GM23338 (cell line): Measurements from ENCODE around the gene HMOX1. TPM values are rescaled to one million over a fixed set of nuclear protein-coding genes. Genes with fewer than 3 reads are reported as not detected.

Experiments used
- ATAC-seq: fragments of 200-7000 bp; cut with Tn5 transposase; 3 replicates; pipeline ENCODE4 v1.9.1; 2020
- DNase-seq: peaks from one replicate; pipeline ENCODE4 v3.0.0-alpha.2; 2015; ENCODE audit warnings: low spot score
- H2AFZ ChIP-seq: fragments of 200-600 bp; sonication (generic); 2 replicates; pipeline ENCODE4 v1.8.0; 2016; ENCODE audit warnings: antibody characterized with exemption, mild to moderate bottlenecking, moderate library complexity
- H3F3A ChIP-seq: fragments of 200-600 bp; sonication (generic); replicated peaks from 2 replicates; pipeline ENCODE4 v1.8.0; 2017; ENCODE audit warnings: antibody characterized with exemption, mixed run types, low read depth
- H3K27ac ChIP-seq: fragments of 200-600 bp; sonication (generic); 2 replicates; pipeline ENCODE4 v1.6.1; 2016; ENCODE audit warnings: low read depth
- H3K27me3 ChIP-seq: fragments of 200-600 bp; sonication (generic); 2 replicates; pipeline ENCODE4 v1.8.0; 2016; ENCODE audit warnings: mild to moderate bottlenecking, mixed run types, moderate library complexity; ENCODE audit not compliant: insufficient read depth
- H3K36me3 ChIP-seq: fragments of 200-600 bp; sonication (generic); 2 replicates; pipeline ENCODE4 v1.8.0; 2016; ENCODE audit warnings: mild to moderate bottlenecking; ENCODE audit not compliant: insufficient read depth
- H3K4me1 ChIP-seq: fragments of 200-600 bp; sonication (generic); 2 replicates; pipeline ENCODE4 v1.8.0; 2016; ENCODE audit warnings: mild to moderate bottlenecking, moderate library complexity; ENCODE audit not compliant: insufficient read depth
- H3K4me2 ChIP-seq: fragments of 200-600 bp; sonication (generic); 2 replicates; pipeline ENCODE4 v1.7.1; 2017; ENCODE audit warnings: mixed run types
- H3K4me3 ChIP-seq: fragments of 200-600 bp; sonication (generic); 2 replicates; pipeline ENCODE4 v1.6.1; 2016; ENCODE audit warnings: mixed run types
- H3K79me2 ChIP-seq: fragments of 200-600 bp; sonication (generic); replicated peaks from 2 replicates; pipeline ENCODE4 v1.8.0; 2017; ENCODE audit warnings: mild to moderate bottlenecking; ENCODE audit not compliant: insufficient read depth
- H3K9me2 ChIP-seq: fragments of 200-600 bp; sonication (generic); 2 replicates; pipeline ENCODE4 v1.8.0; 2017; ENCODE audit not compliant: insufficient read depth
- H4K20me1 ChIP-seq: fragments of 200-600 bp; sonication (generic); replicated peaks from 2 replicates; pipeline ENCODE4 v1.8.0; 2017; ENCODE audit warnings: mild to moderate bottlenecking; ENCODE audit not compliant: insufficient read depth
- H3K27ac Mint-ChIP-seq: 2 replicates; pipeline ENCODE4 v1.8.0; 2020; ENCODE audit warnings: inconsistent platforms, mild to moderate bottlenecking, moderate library complexity, mixed read lengths
- H3K27me3 Mint-ChIP-seq: 3 replicates; pipeline ENCODE4 v1.8.0; 2022; ENCODE audit warnings: low read depth, mild to moderate bottlenecking, moderate library complexity, mixed read lengths, inconsistent platforms; ENCODE audit not compliant: insufficient read depth, poor library complexity
- H3K36me3 Mint-ChIP-seq: 3 replicates; pipeline ENCODE4 v1.8.0; 2021; ENCODE audit warnings: low read depth, mild to moderate bottlenecking, inconsistent platforms, moderate library complexity, mixed read lengths
- H3K4me1 Mint-ChIP-seq: 3 replicates; pipeline ENCODE4 v1.8.0; 2020; ENCODE audit warnings: mild to moderate bottlenecking, inconsistent platforms, mixed read lengths
- H3K4me3 Mint-ChIP-seq: 3 replicates; pipeline ENCODE4 v1.8.0; 2021; ENCODE audit warnings: moderate library complexity, mild to moderate bottlenecking, inconsistent platforms, mixed read lengths
- H3K9me3 Mint-ChIP-seq: 3 replicates; pipeline ENCODE4 v1.8.0; 2020; ENCODE audit warnings: moderate library complexity, mild to moderate bottlenecking, inconsistent platforms, mixed read lengths
- CREB1 ChIP-seq: fragments of 250-450 bp; sonication (Bioruptor Pico); IDR thresholded peaks from 2 replicates; pipeline ENCODE4 v1.5.0; 2020; ENCODE audit warnings: low read depth, mild to moderate bottlenecking, moderate library complexity
- CTCF ChIP-seq, 2 experiments: fragments of 200-600 bp in 1 of 2; sonication (generic) in 1 of 2; conservative IDR thresholded peaks; 2 replicates each; pipeline versions ENCODE4 v1.5.1 to v1.6.1; 2016 to 2017; ENCODE audit warnings: antibody characterized with exemption in 2 of 2, low read depth in 2 of 2, mild to moderate bottlenecking in 2 of 2, moderate library complexity in 1 of 2
- EZH2phosphoT487 ChIP-seq: fragments of 200-600 bp; sonication (generic); IDR thresholded peaks from one replicate; pipeline ENCODE4 v1.8.1; 2018; ENCODE audit warnings: antibody characterized with exemption; ENCODE audit not compliant: unreplicated experiment
- JUNB ChIP-seq: IDR thresholded peaks from one replicate; pipeline ENCODE4 v1.6.1; 2016; ENCODE audit warnings: antibody characterized with exemption; ENCODE audit not compliant: unreplicated experiment
- NANOG ChIP-seq: IDR thresholded peaks from 2 replicates; pipeline ENCODE4 v1.6.1; 2016; ENCODE audit warnings: antibody characterized with exemption, borderline replicate concordance
- POLR2AphosphoS5 ChIP-seq: IDR thresholded peaks from 2 replicates; pipeline ENCODE4 v1.6.1; 2016; ENCODE audit warnings: antibody characterized with exemption, low read depth
- STAT1 ChIP-seq: IDR thresholded peaks from one replicate; pipeline ENCODE4 v1.6.1; 2016; ENCODE audit warnings: antibody characterized with exemption; ENCODE audit not compliant: unreplicated experiment
- ZNF114 ChIP-seq: fragments of 250-450 bp; sonication (Bioruptor Pico); IDR thresholded peaks from 2 replicates; pipeline ENCODE4 v1.5.0; 2020; ENCODE audit warnings: mild to moderate bottlenecking, moderate library complexity
- ZNF331 ChIP-seq: fragments of 250-450 bp; sonication (Bioruptor Pico); IDR thresholded peaks from 2 replicates; pipeline ENCODE4 v1.5.0; 2020; ENCODE audit warnings: low read depth, mild to moderate bottlenecking, moderate library complexity
- polyA plus RNA-seq: library from polyadenylated mRNA; unstranded; fragments of >200 nt; fragmentation: Nextera tagmentation; extraction: Ambion mirVana; gene quantifications from 2 replicates; pipeline ENCODE4 v1.2.1, GENCODE V29; 2016
- total RNA-seq: library from RNA; depleted of rRNA; stranded (reverse); fragments of >200 nt; shearing (Covaris generic); gene quantifications from 2 replicates; pipeline ENCODE4 v1.2.3, GENCODE V29; 2014
- TF ChIP-seq, protein P1 (sequence below): IDR thresholded peaks from one replicate; pipeline ENCODE4 v1.6.1; 2018; ENCODE audit warnings: antibody characterized with exemption; ENCODE audit not compliant: unreplicated experiment
- TF ChIP-seq, protein P2 (sequence below): IDR thresholded peaks from 2 replicates; pipeline ENCODE4 v1.6.1; 2016; ENCODE audit warnings: antibody characterized with exemption

HMOX1 gene
- total and polyA plus RNA-seq, 2 experiments from 2014 or later, result 10.9 to 22.6 TPM

DNA sequence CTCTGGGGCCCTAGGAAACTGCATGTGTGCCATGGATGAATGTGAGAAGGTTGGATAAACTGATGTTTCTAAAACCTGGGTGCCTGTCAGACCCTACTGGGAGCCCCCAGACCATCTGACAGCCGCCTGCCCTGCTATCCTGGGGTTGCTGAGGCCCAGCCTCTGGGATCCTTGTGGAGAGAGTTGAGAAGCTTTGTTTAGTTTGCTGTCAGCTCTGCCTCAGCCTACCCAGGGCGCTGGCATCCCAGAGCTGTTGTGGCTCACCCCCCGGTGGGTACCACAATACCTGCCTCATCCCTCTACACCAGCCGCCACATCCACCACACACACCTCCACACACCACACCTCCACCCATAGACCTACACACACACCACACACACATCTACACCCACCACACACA is 38.5 kb upstream of the HMOX1 start:
- Histone ChIP-seq H2AFZ (no peak overlapping the region), H4K20me1 (no peaks in the 10 kb centered on the region)
- TF ChIP-seq CREB1 (no peak), NANOG (no peak), JUNB (no peak), EZH2phosphoT487 (no peak), POLR2AphosphoS5 (no peak), STAT1 (no peak), ZNF114 (CRISPR knock-in tag) (no peak), CTCF (conservative IDR thresholded peaks at IDR 0.05; ENCODE audit: low read depth in 2 of 2) (no peak), ZNF331 (CRISPR knock-in tag) (no peak)
- TF ChIP-seq, protein P1, sequence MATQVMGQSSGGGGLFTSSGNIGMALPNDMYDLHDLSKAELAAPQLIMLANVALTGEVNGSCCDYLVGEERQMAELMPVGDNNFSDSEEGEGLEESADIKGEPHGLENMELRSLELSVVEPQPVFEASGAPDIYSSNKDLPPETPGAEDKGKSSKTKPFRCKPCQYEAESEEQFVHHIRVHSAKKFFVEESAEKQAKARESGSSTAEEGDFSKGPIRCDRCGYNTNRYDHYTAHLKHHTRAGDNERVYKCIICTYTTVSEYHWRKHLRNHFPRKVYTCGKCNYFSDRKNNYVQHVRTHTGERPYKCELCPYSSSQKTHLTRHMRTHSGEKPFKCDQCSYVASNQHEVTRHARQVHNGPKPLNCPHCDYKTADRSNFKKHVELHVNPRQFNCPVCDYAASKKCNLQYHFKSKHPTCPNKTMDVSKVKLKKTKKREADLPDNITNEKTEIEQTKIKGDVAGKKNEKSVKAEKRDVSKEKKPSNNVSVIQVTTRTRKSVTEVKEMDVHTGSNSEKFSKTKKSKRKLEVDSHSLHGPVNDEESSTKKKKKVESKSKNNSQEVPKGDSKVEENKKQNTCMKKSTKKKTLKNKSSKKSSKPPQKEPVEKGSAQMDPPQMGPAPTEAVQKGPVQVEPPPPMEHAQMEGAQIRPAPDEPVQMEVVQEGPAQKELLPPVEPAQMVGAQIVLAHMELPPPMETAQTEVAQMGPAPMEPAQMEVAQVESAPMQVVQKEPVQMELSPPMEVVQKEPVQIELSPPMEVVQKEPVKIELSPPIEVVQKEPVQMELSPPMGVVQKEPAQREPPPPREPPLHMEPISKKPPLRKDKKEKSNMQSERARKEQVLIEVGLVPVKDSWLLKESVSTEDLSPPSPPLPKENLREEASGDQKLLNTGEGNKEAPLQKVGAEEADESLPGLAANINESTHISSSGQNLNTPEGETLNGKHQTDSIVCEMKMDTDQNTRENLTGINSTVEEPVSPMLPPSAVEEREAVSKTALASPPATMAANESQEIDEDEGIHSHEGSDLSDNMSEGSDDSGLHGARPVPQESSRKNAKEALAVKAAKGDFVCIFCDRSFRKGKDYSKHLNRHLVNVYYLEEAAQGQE, result no peak
- TF ChIP-seq, protein P2, sequence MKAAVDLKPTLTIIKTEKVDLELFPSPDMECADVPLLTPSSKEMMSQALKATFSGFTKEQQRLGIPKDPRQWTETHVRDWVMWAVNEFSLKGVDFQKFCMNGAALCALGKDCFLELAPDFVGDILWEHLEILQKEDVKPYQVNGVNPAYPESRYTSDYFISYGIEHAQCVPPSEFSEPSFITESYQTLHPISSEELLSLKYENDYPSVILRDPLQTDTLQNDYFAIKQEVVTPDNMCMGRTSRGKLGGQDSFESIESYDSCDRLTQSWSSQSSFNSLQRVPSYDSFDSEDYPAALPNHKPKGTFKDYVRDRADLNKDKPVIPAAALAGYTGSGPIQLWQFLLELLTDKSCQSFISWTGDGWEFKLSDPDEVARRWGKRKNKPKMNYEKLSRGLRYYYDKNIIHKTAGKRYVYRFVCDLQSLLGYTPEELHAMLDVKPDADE, result no peak

More for the DNA sequence above, 38.5 kb upstream of the HMOX1 start:
- Mint-ChIP-seq H3K4me1 (peaks cover 5% of the 10 kb centered on the region; the same call in 2 of the 3 replicates), H3K9me3 (no peaks in the 10 kb centered on the region), H3K27me3 (peaks cover 10% of the 10 kb centered on the region), H3K36me3 (peaks cover 8% of the 10 kb centered on the region; the same call in 2 of the 3 replicates), H3K27ac (no peak overlapping the region), H3K4me3 (no peak overlapping the region)
- Histone ChIP-seq H3K4me2 (no peak overlapping the region), H3K4me3 (no peak overlapping the region), H3K4me1 (no peaks in the 10 kb centered on the region), H3K36me3 (no peaks in the 10 kb centered on the region), H3K27ac (no peak overlapping the region), H3F3A (no peaks in the 10 kb centered on the region), H3K79me2 (no peaks in the 10 kb centered on the region), H3K27me3 (no peaks in the 10 kb centered on the region), H3K9me2 (no peaks in the 10 kb centered on the region)
- DNase-seq, result no peak
- ATAC-seq, result no peak
